Keratinocyte (primary cell): ENCODE data around the gene MRPS7. TPM values are rescaled to one million over a fixed set of nuclear protein-coding genes. Genes with fewer than 3 reads are reported as not detected.

Experiments used
- DNase-seq: peaks from one replicate; pipeline ENCODE4 v3.0.0-alpha.2; 2011; ENCODE audit warnings: low read depth, missing footprints, low spot score
- FAIRE-seq: peaks from 2 replicates; lab custom pipeline; 2011; peaks lifted over from hg19 to GRCh38; lab: Jason Lieb, UNC
- H2AFZ ChIP-seq: 2 replicates; pipeline ENCODE4 v1.6.0; 2012; ENCODE audit warnings: low read length, control low read depth, inconsistent platforms; ENCODE audit not compliant: control insufficient read depth
- H3K27ac ChIP-seq: 2 replicates; pipeline ENCODE4 v1.5.1; 2011; ENCODE audit warnings: low read length; ENCODE audit not compliant: control insufficient read depth, insufficient read depth
- H3K27me3 ChIP-seq: 3 replicates; pipeline ENCODE4 v1.6.0; 2011; ENCODE audit warnings: low read length; ENCODE audit not compliant: control insufficient read depth, insufficient read depth; ENCODE audit errors: extremely low read depth
- H3K36me3 ChIP-seq, 2 experiments: 2 replicates in 1 of 2; 3 replicates in 1 of 2; pipeline ENCODE4 v1.5.1; 2011; ENCODE audit warnings: low read length in 2 of 2, mild to moderate bottlenecking in 1 of 2; ENCODE audit not compliant: control insufficient read depth in 2 of 2, insufficient read depth in 2 of 2; ENCODE audit errors: extremely low read depth in 1 of 2
- H3K4me1 ChIP-seq: 3 replicates; pipeline ENCODE4 v1.5.1; 2011; ENCODE audit warnings: low read length; ENCODE audit not compliant: control insufficient read depth, insufficient read depth; ENCODE audit errors: extremely low read depth
- H3K4me2 ChIP-seq: 3 replicates; pipeline ENCODE4 v1.6.0; 2011; ENCODE audit warnings: low read depth, low read length; ENCODE audit not compliant: control insufficient read depth, insufficient read depth; ENCODE audit errors: extremely low read depth
- H3K4me3 ChIP-seq, 3 experiments: fragments of 200-600 bp in 1 of 3; sonication (generic) in 1 of 3; 2 replicates in 2 of 3; 3 replicates in 1 of 3; pipeline ENCODE4 v1.5.1; 2011 to 2016; ENCODE audit warnings: low read length in 3 of 3, mild to moderate bottlenecking in 3 of 3, control low read depth in 2 of 3, inconsistent platforms in 1 of 3, low read depth in 1 of 3, mixed read lengths in 1 of 3, mixed run types in 1 of 3, moderate library complexity in 1 of 3; ENCODE audit not compliant: control insufficient read depth in 2 of 3, insufficient read depth in 2 of 3; ENCODE audit errors: extremely low read depth in 1 of 3
- H3K79me2 ChIP-seq: 2 replicates; pipeline ENCODE4 v1.6.0; 2012; ENCODE audit warnings: low read length; ENCODE audit not compliant: control insufficient read depth, insufficient read depth
- H3K9ac ChIP-seq: 3 replicates; pipeline ENCODE4 v1.6.0; 2011; ENCODE audit warnings: low read length; ENCODE audit not compliant: control insufficient read depth, insufficient read depth; ENCODE audit errors: extremely low read depth
- H3K9me1 ChIP-seq: 3 replicates; pipeline ENCODE4 v1.6.0; 2011; ENCODE audit warnings: low read length; ENCODE audit not compliant: control insufficient read depth, insufficient read depth; ENCODE audit errors: extremely low read depth
- H3K9me3 ChIP-seq: 2 replicates; pipeline ENCODE4 v1.5.1; 2012; ENCODE audit warnings: low read depth, low read length; ENCODE audit not compliant: control insufficient read depth
- H4K20me1 ChIP-seq: 3 replicates; pipeline ENCODE4 v1.6.0; 2011; ENCODE audit warnings: low read length; ENCODE audit not compliant: control insufficient read depth, insufficient read depth; ENCODE audit errors: extremely low read depth
- EZH2 ChIP-seq: IDR thresholded peaks from one replicate; pipeline ENCODE4 v1.6.1; 2012; ENCODE audit warnings: inconsistent platforms, mild to moderate bottlenecking, low read length, moderate library complexity
- dilution Hi-C: fragments of 300-500 bp; cut with MboI; formaldehyde crosslinking; loops from one replicate; pipeline ENCODE4 v1.7.0; 2020; ENCODE audit warnings: low sequenced_read_pairs; ENCODE audit not compliant: extremely low pct_ligation_motif_present
- polyA plus RNA-seq, 5 experiments: library from polyadenylated mRNA; depleted of rRNA in 3 of 5; stranded (reverse) in 3 of 5; stranded (forward) in 1 of 5; unstranded in 1 of 5; fragments of >200 nt; gene quantifications; 1 replicate in 1 of 5; 2 replicates in 3 of 5; 3 replicates in 1 of 5; pipeline versions ENCODE4 v1.2.1 to v1.2.3, GENCODE V29; 2011 to 2012; ENCODE audit warnings: missing spikeins in 2 of 5, low read depth in 1 of 5, low replicate concordance in 1 of 5
- TF ChIP-seq, protein P1 (sequence below), 3 experiments: IDR thresholded peaks in 1 of 3; conservative IDR thresholded peaks in 1 of 3; optimal IDR thresholded peaks in 1 of 3; 2 replicates in 2 of 3; 3 replicates in 1 of 3; pipeline versions ENCODE3 to v1.5.1; 2011; ENCODE audit warnings: low read length in 3 of 3, mild to moderate bottlenecking in 3 of 3, moderate library complexity in 2 of 3, control low read depth in 1 of 3, inconsistent platforms in 1 of 3; ENCODE audit not compliant: insufficient read depth in 2 of 3; ENCODE audit errors: extremely low read depth in 1 of 3

The MRPS7 gene
- polyA plus RNA-seq, 1 donor (not counting 4 experiments of a cell fraction or from before 2014, with no cell fraction given) = 79.0 TPM

DNA sequence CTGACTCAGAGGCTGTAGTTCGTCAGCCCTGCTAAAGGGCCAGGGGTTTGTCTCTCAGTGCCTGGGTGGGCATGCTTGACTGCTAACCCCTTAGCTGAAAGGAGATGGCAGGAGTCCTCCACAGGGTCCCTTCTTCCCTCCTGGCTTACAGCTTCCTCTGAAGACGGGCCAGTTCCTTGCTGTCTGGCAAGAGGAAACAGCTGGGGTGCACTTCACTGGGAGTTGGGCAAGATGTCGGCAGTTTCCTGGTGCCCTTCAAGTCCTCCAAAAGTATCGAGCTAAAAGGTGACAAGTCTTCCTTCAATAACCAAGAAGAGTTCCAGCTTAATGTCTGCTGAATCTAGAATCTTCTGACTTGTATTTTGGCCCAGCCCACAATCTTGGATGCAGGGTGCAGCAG is 32.8 kb upstream of the MRPS7 start:
- dilution Hi-C loops = no loop called here
- Histone ChIP-seq H3K36me3 (peaks cover 48 to 55% of the 10 kb centered on the region in 2 experiments), H2AFZ (no peak overlapping the region), H3K27me3 (no peaks in the 10 kb centered on the region), H3K4me2 (no peak overlapping the region), H3K9me3 (no peaks in the 10 kb centered on the region), H3K4me1 (no peaks in the 10 kb centered on the region), H3K27ac (no peak overlapping the region), H3K9me1 (no peaks in the 10 kb centered on the region), H3K79me2 (no peaks in the 10 kb centered on the region), H3K9ac (no peak overlapping the region), H3K4me3 (no peak overlapping the region), H4K20me1 (no peaks in the 10 kb centered on the region)
- DNase-seq (no peak), FAIRE-seq (no peak)
- TF ChIP-seq, protein P1, sequence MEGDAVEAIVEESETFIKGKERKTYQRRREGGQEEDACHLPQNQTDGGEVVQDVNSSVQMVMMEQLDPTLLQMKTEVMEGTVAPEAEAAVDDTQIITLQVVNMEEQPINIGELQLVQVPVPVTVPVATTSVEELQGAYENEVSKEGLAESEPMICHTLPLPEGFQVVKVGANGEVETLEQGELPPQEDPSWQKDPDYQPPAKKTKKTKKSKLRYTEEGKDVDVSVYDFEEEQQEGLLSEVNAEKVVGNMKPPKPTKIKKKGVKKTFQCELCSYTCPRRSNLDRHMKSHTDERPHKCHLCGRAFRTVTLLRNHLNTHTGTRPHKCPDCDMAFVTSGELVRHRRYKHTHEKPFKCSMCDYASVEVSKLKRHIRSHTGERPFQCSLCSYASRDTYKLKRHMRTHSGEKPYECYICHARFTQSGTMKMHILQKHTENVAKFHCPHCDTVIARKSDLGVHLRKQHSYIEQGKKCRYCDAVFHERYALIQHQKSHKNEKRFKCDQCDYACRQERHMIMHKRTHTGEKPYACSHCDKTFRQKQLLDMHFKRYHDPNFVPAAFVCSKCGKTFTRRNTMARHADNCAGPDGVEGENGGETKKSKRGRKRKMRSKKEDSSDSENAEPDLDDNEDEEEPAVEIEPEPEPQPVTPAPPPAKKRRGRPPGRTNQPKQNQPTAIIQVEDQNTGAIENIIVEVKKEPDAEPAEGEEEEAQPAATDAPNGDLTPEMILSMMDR (optimal IDR thresholded peaks at IDR 0.05 in 1 of 3, IDR thresholded peaks at IDR 0.05 in 1 of 3, conservative IDR thresholded peaks at IDR 0.05 in 1 of 3; ENCODE audit: extremely low read depth in 1 of 3, insufficient read depth in 2 of 3, low read length in 3 of 3) = no peak
- no peak for TF ChIP-seq EZH2

DNA sequence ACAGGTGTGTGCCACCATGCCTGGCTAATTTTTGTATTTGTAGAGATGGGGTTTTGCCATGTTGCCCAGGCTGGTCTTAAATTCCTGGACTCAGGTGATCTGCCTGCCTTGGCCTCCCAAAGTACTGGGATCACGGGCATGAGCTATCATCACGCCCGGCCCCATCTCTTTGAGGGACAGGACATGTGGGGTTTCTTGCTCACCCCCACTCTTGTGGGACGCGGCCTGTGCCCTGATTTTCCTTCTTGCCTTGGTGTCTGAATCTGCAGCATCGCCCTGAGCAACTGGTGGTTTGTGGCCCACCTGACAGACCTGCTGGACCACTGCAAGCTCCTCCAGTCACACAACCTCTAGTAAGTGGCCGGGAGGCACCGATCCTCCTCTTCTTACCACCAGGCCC is 30.6 kb upstream of the MRPS7 start:
- dilution Hi-C loops = no loop called here
- Histone ChIP-seq H3K79me2 (no peaks in the 10 kb centered on the region), H4K20me1 (no peaks in the 10 kb centered on the region), H3K4me3 (no peak overlapping the region), H3K27ac (no peak overlapping the region), H3K9ac (no peak overlapping the region), H2AFZ (no peak overlapping the region), H3K4me2 (no peak overlapping the region), H3K9me3 (no peaks in the 10 kb centered on the region), H3K27me3 (no peaks in the 10 kb centered on the region), H3K9me1 (no peaks in the 10 kb centered on the region), H3K4me1 (no peaks in the 10 kb centered on the region), H3K36me3 (peaks cover 43 to 62% of the 10 kb centered on the region in 2 experiments)
- TF ChIP-seq, protein P1 (optimal IDR thresholded peaks at IDR 0.05 in 1 of 3, IDR thresholded peaks at IDR 0.05 in 1 of 3, conservative IDR thresholded peaks at IDR 0.05 in 1 of 3; ENCODE audit: extremely low read depth in 1 of 3, insufficient read depth in 2 of 3, low read length in 3 of 3) = no peak
- TF ChIP-seq EZH2 = no peak
- no peak for FAIRE-seq
- no peak for DNase-seq
